Gastroesophageal sphincter (tissue), 4 donors: Measurements from ENCODE around the gene PROZ. TPM values are rescaled to one million over a fixed set of nuclear protein-coding genes. Genes with fewer than 3 reads are reported as not detected.

Experiments
- ATAC-seq: fragments of 150-250 bp; one replicate; pipeline ENCODE4 v1.9.1; 2016; ENCODE audit warnings: mild to moderate bottlenecking, moderate library complexity
- H3K27ac ChIP-seq, 4 donors: fragments of 200-600 bp; sonication (generic) in 3 of 4; 1 replicate in 3 of 4; 2 replicates in 1 of 4; pipeline ENCODE4 v1.5.1; 2016 to 2019
- H3K27me3 ChIP-seq: fragments of 200-600 bp; sonication (generic); one replicate; pipeline ENCODE4 v1.5.1; 2019
- H3K36me3 ChIP-seq, 2 donors: fragments of 200-600 bp; sonication (generic); one replicate each; pipeline ENCODE4 v1.5.1; 2019; ENCODE audit warnings: control low read depth in 1 of 2
- H3K4me1 ChIP-seq, 3 donors: fragments of 200-600 bp; sonication (generic); 1 replicate in 2 of 3; 2 replicates in 1 of 3; pipeline ENCODE4 v1.5.1; 2016 to 2019; ENCODE audit warnings: control low read depth in 2 of 3
- H3K4me3 ChIP-seq, 2 donors: fragments of 200-600 bp; sonication (generic); one replicate each; pipeline ENCODE4 v1.5.1; 2019; ENCODE audit warnings: mild to moderate bottlenecking in 1 of 2, moderate library complexity in 1 of 2
- H3K9me3 ChIP-seq, 3 donors: fragments of 200-600 bp; sonication (generic); one replicate each; pipeline ENCODE4 v1.5.1; 2017 to 2019; ENCODE audit warnings: control low read depth in 2 of 3
- CTCF ChIP-seq, 4 experiments: fragments of 200-600 bp in 2 of 4; fragments of 450-650 bp in 2 of 4; sonication (generic) in 1 of 4; IDR thresholded peaks; one replicate each; pipeline ENCODE4 v1.5.1; 2017 to 2019; ENCODE audit warnings: antibody characterized with exemption in 4 of 4, mild to moderate bottlenecking in 2 of 4, moderate library complexity in 2 of 4
- EP300 ChIP-seq: sonication (generic); formaldehyde crosslinking; IDR thresholded peaks from one replicate; pipeline ENCODE4 v1.6.1; 2017; ENCODE audit warnings: antibody characterized with exemption, mild to moderate bottlenecking
- POLR2A ChIP-seq, 2 donors: fragments of 450-650 bp; IDR thresholded peaks; one replicate each; pipeline ENCODE4 v1.6.1; 2017; ENCODE audit warnings: antibody characterized with exemption in 2 of 2, mild to moderate bottlenecking in 2 of 2, moderate library complexity in 1 of 2
- POLR2AphosphoS5 ChIP-seq: sonication (generic); formaldehyde crosslinking; IDR thresholded peaks from one replicate; pipeline ENCODE4 v1.6.1; 2017; ENCODE audit warnings: antibody characterized with exemption
- WGBS, 2 donors: methylation state at CpG; one replicate each; pipeline ENCODE4 v1.1.5; 2018; ENCODE audit warnings: low coverage in 1 of 2; 5-methylcytosine and 5-hydroxymethylcytosine counted together
- total RNA-seq, 4 donors: library from RNA; depleted of rRNA; stranded (reverse); fragments of >200 nt; gene quantifications; one replicate each; pipeline ENCODE4 v1.1.0, GENCODE V29; 2016

PROZ gene
- total RNA-seq, 4 donors from 2014 or later = not detected

GRCh38 chr13:113125506-113126264, 32.8 kb upstream of the PROZ start:
- TF ChIP-seq EP300 (no peak), POLR2A (IDR thresholded peaks at IDR 0.05) (no peak)
- no peak overlapping the region for H3K27ac ChIP-seq
- H3K9me3 ChIP-seq = no peaks in the 10 kb centered on the region
- H3K36me3 ChIP-seq = no peaks in the 10 kb centered on the region
- WGBS, 2 donors = 85 to 88% methylated on average over 6 to 15 of the region's 19 CpGs
- H3K4me3 ChIP-seq = no peak overlapping the region
- H3K4me1 ChIP-seq = peaks cover 0 to 33% (median 0%) of the 10 kb centered on the region in 3 donors
- ATAC-seq = no peak
- H3K27me3 ChIP-seq = peaks cover 25% of the 10 kb centered on the region

GRCh38 chr13:113126265-113127150, 31.9 kb upstream of the PROZ start:
- TF ChIP-seq EP300 (no peak), CTCF (IDR thresholded peaks at IDR 0.05) (no peak), POLR2A (IDR thresholded peaks at IDR 0.05) (no peak)
- Histone ChIP-seq H3K4me1 (peaks cover 0 to 33% (median 0%) of the 10 kb centered on the region in 3 donors), H3K36me3 (no peaks in the 10 kb centered on the region), H3K27me3 (peaks cover 21% of the 10 kb centered on the region), H3K4me3 (no peak overlapping the region), H3K9me3 (no peaks in the 10 kb centered on the region), H3K27ac (no peak overlapping the region)
- ATAC-seq = no peak
- WGBS, 2 donors = 82 to 83% methylated on average over 10 to 12 of the region's 18 CpGs

- H3K4me1 ChIP-seq = peaks cover 0 to 10% (median 0%) of the 10 kb centered on the region in 3 donors
- no peak overlapping the region for H3K27ac ChIP-seq
- no peaks in the 10 kb centered on the region for H3K9me3 ChIP-seq
- 73 to 83% methylated on average over 4 to 5 of the region's 27 CpGs for WGBS, 2 donors
- no peak for ATAC-seq
- peaks cover 21% of the 10 kb centered on the region for H3K27me3 ChIP-seq
- H3K4me3 ChIP-seq = peak overlapping the region in 1 of 2 donors; percentile 43
- no peak for TF ChIP-seq EP300
- no peak for TF ChIP-seq POLR2A (IDR thresholded peaks at IDR 0.05)
- H3K36me3 ChIP-seq = no peaks in the 10 kb centered on the region
These were observed 29.0 kb upstream of the PROZ start for GRCh38 chr13:113129480-113129879.

- TF ChIP-seq CTCF (IDR thresholded peaks at IDR 0.05) = no peak
- no peak for TF ChIP-seq POLR2A (IDR thresholded peaks at IDR 0.05)
- TF ChIP-seq EP300 = no peak
- TF ChIP-seq POLR2AphosphoS5 = no peak
- H3K4me3 ChIP-seq = peak overlapping the region; percentile 3 to 43
- 88% methylated on average over 10 of the region's 60 CpGs; no CpG with 5 or more reads in 1 of the 2 donors for WGBS, 2 donors
- H3K27me3 ChIP-seq = peaks cover 21% of the 10 kb centered on the region
- H3K36me3 ChIP-seq = no peaks in the 10 kb centered on the region
- no peaks in the 10 kb centered on the region for H3K9me3 ChIP-seq
- ATAC-seq = no peak
- H3K4me1 ChIP-seq = peaks cover 0 to 10% (median 0%) of the 10 kb centered on the region in 3 donors
- H3K27ac ChIP-seq = no peak overlapping the region
These were observed 28.3 kb upstream of the PROZ start for GRCh38 chr13:113129921-113130750.

- TF ChIP-seq EP300 (no peak), POLR2AphosphoS5 (no peak), POLR2A (IDR thresholded peaks at IDR 0.05) (no peak), CTCF (IDR thresholded peaks at IDR 0.05) (no peak)
- WGBS, 2 donors = 79 to 83% methylated on average over 2 of the region's 2 CpGs
- no peak overlapping the region for H3K27ac ChIP-seq
- no peaks in the 10 kb centered on the region for H3K36me3 ChIP-seq
- no peak for ATAC-seq
- H3K27me3 ChIP-seq = peaks cover 2% of the 10 kb centered on the region
- H3K4me1 ChIP-seq = peaks cover 0 to under 1% (median 0%) of the 10 kb centered on the region in 3 donors
- H3K9me3 ChIP-seq = no peaks in the 10 kb centered on the region
- H3K4me3 ChIP-seq = no peak overlapping the region
These were observed 23.1 kb upstream of the PROZ start for GRCh38 chr13:113135281-113135760.
